Measurements from ENCODE around the gene MEGF6.

MEGF6 gene

DNA sequence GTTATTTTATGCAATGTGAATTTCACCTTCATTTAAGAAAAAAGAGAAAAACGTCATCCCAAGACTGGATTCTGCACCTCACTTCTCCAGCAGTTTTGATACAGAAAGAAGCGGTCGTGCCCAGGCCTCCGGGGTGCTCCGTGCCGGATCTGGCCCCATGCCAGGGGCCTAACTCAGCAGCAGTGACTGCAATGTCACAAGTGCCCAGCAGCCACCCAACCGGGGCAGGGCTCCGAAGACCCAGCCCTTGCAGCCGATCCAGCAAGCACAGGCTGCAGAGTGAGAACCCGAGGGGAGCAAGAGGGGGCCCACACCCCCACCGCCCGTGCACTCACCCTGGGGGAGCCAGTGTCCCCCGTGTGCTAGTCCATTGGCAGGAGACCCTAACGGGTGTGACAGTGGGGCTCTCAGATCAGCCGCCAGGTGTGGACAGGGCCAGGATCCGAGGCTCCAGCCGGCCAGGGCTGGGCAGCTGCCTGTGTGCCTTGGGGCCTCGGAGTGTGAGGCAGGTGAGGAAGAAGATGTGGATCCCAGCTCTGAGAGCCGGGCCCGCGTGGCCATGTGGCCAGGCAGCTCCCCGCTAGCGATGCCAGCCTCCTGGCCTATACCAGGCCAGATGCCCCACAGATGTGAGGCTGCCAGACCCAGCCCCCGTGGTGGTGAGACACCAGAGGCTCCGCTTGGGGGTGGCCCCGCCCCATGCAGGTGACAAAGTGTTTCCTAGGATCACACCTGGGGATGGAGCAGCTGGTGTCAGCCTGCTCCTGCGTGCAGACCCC, 60.6 kb downstream of the MEGF6 start:
- no peak for DNase-seq

DNA sequence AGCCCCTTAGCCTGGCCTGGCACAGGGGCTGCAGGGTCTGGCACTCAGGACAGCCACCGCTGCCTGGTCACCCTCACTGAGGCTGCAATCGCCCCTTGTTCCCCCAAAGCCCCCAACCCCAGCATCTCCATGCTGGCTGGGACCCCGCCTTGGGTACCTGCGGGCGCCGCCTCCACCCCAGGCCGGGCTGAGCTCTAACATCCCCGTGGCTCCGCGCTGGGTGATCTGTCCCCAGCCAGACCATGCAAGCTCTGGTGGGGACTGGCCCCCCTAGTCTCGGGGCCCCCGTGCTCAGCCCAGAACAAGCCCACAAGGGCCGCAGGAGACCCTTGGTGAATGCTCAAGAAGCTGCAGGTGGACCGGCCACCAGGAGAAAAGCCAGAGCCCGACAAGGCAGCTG, 62.4 kb downstream of the MEGF6 start:
- no peak for DNase-seq

DNA sequence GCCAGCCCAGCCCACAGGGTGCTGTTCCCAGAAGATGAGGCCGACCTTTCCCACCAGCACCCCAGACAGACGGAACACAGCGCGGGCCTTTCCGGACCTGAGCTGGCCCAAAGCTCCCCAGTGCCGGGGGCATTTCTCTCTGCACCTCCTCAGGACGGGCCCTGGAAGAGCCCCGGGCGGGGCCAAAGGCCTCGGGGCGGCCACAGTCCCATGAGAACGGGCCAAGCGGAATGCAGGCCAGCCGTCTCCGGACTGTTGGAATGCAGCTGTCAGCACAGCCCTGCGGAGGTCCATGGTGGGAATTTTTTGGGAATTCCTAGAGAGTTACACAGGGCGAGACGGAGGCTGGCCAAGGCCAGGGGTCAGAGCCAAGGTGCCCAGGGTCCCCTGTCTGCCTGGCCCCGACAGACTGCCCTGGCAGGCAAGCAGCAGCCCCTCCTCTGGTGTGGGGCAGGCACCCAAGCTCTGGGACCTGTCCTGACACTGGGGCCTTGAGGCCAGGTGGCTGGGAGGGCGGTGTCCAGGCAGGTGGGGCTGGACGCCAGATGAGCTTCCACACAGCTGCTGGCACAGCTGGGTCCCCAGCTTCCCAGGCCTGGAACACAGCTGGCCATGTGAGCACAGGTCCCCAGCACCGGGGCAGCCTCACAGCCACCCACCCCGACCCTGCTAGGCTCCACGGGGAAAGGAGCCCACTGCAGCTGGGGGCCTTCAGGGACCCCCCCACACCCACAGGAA, 63.0 kb downstream of the MEGF6 start:
- no peak for DNase-seq

DNA sequence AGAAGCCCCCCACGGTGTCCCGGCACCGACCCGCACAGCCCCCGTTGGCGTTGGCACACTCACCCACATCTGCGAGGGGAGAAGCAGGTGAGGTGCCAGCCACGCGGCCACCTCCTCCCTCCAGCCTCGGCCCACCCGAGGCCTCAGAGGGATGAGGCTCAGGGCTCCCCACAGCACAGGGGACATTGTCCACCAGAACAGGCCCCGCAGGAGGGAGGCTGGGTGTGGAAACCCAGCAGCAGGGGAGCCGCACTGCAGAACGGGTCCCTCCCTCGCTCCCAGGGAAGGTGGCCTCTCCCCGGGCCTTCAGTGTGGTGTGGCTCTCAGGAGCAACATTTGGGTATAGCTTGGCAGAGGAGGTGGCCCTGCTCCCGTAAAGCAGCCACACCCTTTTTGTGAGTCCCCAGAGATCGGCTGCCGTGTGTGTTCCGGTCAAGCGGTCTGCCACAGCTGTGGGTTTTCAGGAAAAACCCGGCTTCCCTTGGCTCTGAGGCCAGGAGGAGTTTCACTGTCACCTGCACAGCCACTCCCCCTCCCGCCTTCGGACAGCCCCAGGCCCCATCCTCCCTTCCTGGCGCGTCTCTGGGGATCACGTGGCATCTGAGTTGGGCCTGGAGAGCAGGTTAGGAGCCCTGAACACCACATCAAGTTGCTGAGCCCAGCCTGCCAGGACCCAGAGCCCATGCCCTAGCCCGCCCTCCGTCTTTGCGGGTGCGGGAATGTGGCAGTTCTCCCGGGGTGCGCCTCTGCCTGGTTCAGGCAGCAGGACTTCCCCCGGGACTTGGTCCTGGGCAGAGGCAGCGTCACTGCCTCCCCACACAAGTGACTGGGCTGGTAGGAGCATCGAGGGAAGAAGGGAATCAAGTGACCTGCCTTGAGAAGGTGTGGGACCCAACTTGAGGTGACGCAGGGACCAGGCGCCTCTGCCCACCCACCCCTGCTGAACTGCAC, 64.0 kb downstream of the MEGF6 start:
- DNase-seq: no peak

DNA sequence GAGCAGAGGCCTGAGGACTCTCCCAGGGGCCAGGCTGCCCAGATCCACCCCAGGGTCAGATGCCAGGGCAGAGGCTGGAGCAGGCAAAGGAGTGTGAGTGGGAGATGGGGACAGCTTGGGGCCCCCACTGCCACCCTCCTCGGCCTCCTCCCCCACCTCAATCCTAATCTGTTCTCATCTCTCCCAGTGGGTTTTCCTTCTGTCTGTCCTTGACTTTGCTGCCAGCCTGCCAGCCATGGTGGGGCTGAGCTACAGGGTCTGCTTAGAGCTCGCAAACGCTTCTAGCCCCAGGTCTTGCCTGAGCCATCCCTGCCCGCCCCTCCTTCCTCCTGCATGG, 65.3 kb downstream of the MEGF6 start:
- DNase-seq: no peak

DNA sequence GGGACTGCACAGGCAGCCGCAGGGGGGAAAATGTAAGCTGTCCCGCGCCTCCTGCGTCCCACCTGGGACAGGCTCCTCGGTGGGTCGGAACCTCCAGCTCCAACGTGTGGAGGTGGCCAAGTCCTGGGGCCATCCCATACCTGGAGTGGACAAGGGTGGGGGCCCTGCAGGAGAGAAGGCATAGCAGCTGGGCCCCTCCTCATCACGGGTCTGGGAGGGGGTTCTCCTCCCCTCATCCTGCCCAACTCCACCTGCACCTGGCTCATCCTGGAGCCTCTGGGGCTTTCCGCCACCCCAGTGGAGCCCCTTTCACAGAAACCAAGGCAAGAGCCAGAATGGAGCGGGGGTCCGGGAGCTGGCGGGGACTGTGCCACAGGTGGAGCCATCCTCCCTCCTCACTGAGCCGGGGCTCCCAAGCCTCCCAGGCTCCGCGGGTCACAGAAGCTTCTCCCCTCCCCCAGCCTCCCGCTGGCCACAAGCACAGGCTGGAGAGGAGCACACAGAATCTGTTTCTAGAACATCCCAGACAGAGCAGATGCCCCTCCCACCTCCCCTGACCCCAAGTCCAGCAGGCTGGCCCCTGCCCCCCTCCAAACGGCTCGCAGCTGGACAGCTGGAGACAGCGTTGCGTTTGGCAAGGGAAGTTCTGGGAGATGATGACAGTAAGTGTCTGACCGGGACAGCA, 65.8 kb downstream of the MEGF6 start:
- no peak for DNase-seq

DNA sequence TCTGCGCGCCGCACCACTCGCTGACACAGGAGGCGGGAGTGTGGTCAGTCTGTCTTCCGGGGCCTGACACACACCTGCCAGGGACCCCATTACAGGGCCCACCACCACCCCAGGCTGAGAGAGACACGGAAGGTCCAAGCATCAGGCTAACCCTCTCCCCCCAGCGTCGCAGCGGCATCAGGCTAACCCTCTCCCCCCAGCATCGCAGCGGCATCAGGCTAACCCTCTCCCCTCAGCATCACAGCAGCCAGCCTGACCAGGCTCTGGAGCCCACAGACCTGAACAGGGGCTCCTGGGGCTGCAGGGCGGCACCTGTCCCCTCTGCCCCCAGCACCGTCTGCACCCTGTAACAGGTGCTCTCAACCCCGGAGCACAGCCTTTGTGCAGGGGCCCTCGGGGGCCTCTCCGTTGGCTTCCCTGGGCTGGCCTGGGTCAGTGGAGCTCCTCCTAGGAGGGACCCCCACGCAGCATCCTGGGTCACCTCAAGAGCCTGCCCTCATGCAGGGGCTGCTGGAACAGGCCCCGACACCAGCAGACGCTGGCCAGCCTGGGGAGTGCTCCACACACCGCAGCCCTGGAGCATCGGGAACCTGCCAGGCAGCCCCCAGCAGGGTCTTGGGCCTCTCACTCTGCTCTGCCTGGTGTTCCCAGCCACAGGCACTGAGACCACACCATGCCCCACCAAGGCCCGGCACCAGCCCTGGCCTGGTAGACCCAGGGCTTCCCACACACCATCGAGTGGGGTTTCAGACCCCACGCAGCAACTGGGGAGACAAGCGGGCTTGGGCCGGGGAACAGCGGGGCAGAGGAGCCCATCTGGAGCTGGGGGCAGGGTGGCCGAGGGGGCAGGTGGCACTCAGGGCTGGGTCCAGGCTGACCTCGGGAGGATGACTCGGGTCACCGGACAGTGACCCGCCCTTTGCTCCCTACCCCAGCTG, 67.0 kb downstream of the MEGF6 start:
- DNase-seq: no peak

DNA sequence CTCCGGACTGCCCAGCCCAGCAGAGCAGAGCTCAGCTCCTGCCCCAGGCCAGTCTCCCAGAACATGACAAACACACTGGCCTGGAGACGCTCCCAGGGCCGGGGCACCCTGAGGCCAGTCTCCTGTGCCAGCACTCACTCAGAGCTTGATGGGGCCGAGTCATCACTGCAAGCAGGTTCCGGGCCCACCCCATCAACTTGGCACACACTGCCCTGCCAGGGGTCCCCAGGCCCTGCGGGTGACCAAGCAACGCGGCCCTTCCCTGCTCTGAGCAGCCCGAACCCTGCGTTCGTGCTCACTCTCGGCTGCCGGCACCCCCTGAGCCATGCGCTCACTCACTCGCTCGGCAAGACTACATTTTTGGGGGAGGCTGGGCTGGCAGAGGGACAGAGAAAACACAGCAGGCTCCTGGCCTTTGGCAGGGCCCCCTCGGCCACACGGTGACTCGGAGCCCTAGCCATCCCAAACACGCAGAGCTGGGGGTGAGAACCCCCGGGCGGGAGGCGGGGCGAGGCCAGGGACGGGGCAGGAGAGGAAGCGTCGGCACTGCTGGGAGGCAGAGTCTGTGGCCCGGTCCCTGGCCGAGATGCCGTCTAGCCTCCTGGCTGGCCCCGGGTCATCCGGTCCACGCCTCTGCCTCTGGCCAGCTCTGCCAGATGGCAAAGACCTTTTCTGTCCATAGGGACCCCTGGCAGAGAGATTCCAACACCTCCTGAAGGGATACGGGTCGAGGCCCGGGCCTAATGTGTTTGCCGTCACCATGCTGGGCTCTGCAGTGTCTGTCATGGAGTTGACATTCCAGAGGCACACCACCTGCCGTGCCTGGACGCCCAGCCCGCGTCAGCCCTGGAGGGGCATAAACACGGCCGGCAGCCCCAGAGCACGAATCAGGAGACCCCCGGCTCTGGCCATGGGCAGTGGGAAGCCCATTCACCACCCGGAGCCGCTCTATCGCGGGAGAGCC, 68.0 kb downstream of the MEGF6 start:
- DNase-seq: no peak

DNA sequence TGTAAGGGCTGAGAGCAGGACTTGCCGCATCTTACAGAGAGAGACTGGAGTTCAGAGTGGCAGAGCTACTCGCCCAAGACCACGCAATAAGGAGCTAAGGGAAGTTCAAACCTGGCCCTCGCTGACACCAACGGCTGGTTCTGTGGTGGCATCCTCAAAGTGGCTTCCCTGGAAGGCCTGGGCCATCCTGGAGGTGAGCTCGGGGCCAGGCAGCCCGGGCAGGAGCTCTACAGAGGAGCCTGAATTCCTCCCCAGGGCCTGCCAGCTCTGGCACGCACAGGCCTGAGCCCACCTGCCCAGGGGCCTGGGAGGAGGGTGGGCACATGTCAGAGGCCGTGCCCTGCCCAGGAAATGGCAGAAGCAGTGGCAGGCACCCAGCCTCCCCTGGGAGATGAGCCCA, 68.6 kb downstream of the MEGF6 start:
- DNase-seq: no peak

DNA sequence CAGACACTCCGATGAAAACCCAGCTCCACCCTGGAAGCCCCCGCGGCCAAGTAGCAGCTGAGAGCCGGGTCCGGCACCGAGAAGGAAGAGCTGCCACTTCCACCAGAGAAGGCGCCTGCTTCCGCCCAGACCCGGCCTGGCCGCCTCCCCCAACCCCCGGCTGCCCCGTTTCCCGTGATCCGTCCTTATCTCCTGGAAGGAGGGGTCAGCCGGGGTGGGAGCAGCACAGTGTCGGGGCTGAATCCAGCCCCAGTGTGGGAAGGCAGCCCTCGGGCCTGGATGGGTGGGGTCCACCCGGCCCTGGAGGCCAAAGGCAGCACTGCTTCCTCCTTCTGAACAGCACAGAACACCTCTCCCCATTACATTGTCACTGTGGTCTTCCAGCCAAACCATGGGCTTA, 69.4 kb downstream of the MEGF6 start:
- no peak for DNase-seq

DNA sequence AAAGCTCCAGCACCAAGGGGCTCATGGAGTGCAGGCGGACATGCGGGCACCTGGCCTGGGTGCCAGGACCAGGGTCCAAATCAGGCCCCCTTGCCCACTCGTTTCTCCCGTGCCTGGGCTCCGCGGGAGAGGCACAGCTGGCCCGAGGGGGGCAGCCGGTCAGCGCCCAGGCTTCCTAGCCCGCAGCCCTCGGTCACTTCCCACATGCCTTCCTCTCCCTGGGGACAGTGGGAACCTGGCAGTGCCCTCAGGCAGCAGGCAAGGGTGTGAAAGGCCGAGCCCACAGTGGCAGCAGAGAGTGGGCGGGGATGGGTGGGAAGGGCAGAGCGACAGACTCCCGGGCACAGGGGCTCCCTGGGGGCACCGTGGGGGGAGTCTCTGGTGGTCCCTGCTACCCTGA, 69.8 kb downstream of the MEGF6 start:
- no peak for DNase-seq

DNA sequence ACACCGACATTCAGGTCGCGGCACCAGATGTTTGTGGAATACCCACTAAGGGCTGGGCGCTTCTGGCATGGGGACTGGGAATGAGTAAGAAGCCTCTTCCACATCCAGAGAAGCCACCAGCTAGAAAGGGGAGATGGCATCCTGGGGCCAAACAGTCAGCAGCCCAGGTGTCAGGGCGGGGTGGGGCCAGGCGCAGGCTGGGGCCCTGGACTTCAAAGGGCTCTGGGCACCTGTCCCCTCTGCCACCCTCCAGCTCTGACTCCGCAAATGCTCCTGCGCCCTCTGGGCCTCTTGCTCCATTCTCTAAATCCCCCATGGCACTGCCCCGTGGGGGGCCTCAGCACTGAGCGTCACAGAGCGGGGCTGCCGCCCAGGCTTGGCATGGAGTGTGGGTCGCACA, 70.4 kb downstream of the MEGF6 start:
- DNase-seq: no peak

DNA sequence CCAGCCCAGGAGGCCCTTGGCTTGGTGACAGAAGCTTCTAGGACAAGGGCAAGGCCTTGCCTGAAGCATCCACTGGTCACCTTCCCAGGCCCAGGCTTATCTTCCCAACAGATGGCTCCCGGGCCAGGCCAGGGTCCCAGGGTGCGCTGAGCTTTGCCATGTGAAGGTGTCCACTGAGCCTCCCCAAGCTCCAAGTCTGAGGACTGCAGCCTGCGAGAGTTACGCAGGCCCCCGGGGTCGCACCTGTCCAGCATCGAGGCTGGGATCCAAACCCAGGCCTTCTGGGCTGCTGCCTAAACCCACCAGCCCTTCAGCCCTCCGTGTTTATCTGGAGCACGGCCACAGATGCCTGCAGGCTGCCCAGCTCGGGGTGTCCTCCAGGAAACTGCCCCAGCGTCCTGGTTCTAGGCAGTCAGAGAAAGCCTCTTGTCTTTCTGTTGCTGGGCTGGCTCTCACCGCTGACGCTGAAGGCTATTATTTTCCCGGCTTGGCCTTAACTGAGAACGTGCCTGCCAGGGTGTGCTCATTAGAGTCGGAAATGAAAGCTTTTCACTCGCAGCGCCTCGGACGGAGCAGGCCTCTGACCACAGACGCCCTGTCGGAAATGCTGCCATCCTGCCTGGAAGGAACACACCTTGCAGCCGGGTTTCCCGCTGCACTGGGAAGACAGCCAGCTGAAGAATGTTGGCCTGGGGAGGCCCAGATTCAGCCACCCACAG, 71.4 kb downstream of the MEGF6 start:
- DNase-seq: no peak

DNA sequence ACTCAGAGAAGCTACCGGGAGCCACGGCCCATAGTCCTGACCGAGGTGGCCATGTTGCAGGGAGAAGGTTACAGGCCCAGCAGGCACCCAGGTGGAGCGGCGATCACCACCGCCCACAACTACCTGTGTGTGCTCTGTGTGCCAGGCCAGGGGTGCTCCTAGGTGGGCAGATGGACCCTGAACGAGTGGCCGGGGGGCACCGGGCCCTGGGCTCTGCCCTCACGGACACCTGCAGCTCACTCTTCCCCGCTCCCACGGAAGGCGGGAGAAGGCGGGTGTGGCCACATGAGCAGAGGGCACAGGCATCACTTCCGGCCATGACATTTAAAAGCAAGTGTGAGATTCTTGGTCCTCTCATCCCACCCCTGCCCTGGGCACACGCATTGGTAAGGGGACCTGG, 73.9 kb downstream of the MEGF6 start:
- DNase-seq: no peak

DNA sequence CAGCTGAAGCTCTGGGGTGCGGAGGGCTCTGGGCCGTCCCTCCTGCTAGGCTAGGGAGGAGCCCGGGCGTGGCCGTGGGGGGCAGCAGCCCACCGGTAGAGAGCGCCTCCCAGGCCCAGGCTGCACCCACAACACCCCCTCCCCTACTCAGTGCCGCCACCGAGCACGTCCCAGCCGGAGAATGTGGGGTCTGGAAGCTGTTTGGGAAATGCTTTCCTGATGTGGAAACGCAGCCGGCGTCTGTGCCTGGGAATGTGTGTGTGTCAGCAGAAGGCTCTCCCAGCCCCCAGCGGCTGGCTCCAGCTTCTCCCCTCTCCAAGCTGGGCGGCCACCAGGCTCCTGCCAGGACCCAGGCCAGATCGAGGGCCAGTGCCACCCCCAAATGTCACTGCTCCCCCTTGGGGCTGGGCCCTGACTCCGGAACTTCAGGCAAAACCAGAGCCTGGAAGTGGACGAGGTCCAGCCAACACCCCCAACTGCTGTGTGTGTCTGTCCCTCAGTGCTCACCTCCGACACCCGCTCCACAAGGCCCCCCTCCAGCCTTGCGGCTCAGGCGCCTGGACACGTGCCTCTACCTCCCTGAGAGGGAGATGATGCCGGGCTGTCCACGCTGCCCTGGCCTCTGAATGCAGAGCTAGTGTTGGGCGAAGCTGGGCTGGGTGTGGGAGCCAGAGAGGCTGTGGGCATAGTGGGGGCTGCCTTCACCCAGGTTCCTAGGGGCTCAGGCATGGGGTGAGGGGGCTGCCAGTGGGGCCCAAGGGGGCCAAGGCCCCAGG, 74.7 kb downstream of the MEGF6 start:
- DNase-seq: no peak

DNA sequence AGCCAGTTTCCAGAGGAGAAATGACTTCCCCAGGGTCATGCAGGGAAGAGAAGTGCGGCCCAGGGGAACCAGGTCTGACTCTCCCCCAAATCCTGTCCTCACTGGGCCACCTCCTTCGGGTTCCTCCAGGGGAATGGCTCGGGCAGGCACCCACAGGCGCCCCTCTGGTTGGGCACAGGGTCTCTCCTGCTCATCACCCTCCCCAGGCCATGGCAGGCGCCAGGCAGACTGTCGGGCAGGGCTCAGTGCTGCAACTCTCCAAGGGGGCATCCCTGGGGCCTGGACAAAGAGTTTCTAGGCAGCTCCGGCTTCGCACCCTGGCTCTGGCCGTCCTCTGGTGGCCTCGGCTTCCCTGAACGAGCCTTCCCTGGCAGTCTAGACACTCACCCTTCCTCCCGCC, 75.6 kb downstream of the MEGF6 start:
- no peak for DNase-seq

DNA sequence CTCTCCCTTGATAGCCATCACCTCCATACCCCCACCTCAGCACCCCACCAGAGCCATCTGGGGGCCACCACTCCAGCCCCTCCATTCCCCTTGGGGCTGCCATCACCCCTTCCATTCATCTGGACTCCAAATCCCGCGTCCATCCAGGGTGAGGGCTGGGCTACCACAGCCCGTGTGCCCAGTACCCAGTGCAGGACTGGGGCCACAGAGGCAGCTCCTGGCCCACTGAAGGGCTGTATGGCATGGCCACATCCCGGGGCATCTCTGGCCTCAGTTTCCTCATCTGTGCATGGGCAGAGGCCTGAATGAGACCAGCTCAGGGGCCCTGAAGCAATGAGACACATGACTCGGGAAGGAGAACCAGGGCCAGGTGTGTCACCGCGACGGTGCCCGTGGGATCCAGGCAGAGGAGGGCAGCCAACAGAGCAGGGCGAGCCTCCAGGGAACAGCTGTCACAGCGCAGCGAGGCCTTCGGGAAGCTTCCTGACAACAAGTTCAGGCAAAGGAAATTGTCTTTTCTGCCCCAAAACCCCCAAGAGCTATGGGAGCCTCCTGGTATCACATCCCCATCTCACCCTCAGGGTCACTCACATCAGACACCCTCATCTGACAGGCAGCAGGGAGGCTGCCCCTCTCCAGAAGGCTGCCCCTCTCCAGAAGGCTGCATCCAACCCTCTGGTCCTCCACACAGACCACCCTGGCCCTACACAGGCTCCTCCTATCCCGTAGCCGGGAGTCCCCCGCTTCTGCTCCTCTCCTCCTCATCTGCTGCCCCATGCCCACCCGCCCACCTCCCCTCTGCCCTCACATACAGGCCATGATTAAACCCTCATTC, 76.3 kb downstream of the MEGF6 start:
- no peak for DNase-seq
